T-helper 17 cell (primary cell): Measurements from ENCODE around the gene OVOL3. TPM values are rescaled to one million over a fixed set of nuclear protein-coding genes. Genes with fewer than 3 reads are reported as not detected.
"Not testable (repeated sequence)": the region's sequence is repeated elsewhere in the genome, so short reads cannot be mapped to it uniquely, and the experiment has no call there.

ENCODE experiments used
- ATAC-seq: fragments of 150-1000 bp; cut with Tn5 transposase; 2 replicates; pipeline ENCODE4 v1.10.0; 2021; ENCODE audit warnings: mild to moderate bottlenecking, moderate library complexity
- DNase-seq, 3 donors: peaks; one replicate each; pipeline versions ENCODE4 v3.0.0 to v3.0.0-alpha.2; 2020 to 2021
- H3K9me3 ChIP-seq: one replicate; pipeline ENCODE4 v1.7.0; 2013; ENCODE audit warnings: low read length, mild to moderate bottlenecking; ENCODE audit not compliant: control insufficient read depth, poor library complexity, severe bottlenecking
- H3K27ac Mint-ChIP-seq: one replicate; pipeline ENCODE4 v1.8.0; 2022; ENCODE audit warnings: mild to moderate bottlenecking, moderate library complexity, mixed read lengths
- H3K27me3 Mint-ChIP-seq: one replicate; pipeline ENCODE4 v1.8.0; 2022; ENCODE audit warnings: mixed read lengths
- H3K36me3 Mint-ChIP-seq: one replicate; pipeline ENCODE4 v1.8.0; 2022; ENCODE audit warnings: low read depth, mixed read lengths
- H3K4me1 Mint-ChIP-seq: one replicate; pipeline ENCODE4 v1.8.0; 2022; ENCODE audit warnings: mild to moderate bottlenecking, mixed read lengths
- H3K4me3 Mint-ChIP-seq: one replicate; pipeline ENCODE4 v1.8.0; 2022; ENCODE audit warnings: mild to moderate bottlenecking, moderate library complexity, mixed read lengths
- total RNA-seq, 4 donors: library from RNA in 2 of 4; stranded (reverse) in 2 of 4; gene quantifications; one replicate each; pipeline ENCODE4 v1.2.3 and lab custom pipeline; 2022 to 2026

The OVOL3 gene
- total RNA-seq, 2 donors from 2014 or later: not detected

GRCh38 chr19:36121486-36122124 is 10.7 kb downstream of the OVOL3 start:
- no peak overlapping the region for H3K4me3 Mint-ChIP-seq
- H3K27ac Mint-ChIP-seq: no peak overlapping the region
- no peaks in the 10 kb centered on the region for H3K9me3 ChIP-seq
- DNase-seq: no peak
- H3K27me3 Mint-ChIP-seq: no peaks in the 10 kb centered on the region
- no peak for ATAC-seq
- peaks cover 21% of the 10 kb centered on the region for H3K4me1 Mint-ChIP-seq
- peaks cover 10% of the 10 kb centered on the region for H3K36me3 Mint-ChIP-seq

GRCh38 chr19:36125557-36125956 is 14.6 kb downstream of the OVOL3 start:
- H3K36me3 Mint-ChIP-seq: peaks cover 5% of the 10 kb centered on the region
- H3K4me1 Mint-ChIP-seq: peaks cover 6% of the 10 kb centered on the region
- ATAC-seq: no peak
- H3K27me3 Mint-ChIP-seq: no peaks in the 10 kb centered on the region
- no peak for DNase-seq
- no peaks in the 10 kb centered on the region for H3K9me3 ChIP-seq
- peak overlapping the region; percentile 82 for H3K27ac Mint-ChIP-seq
- H3K4me3 Mint-ChIP-seq: no peak overlapping the region

GRCh38 chr19:36128392-36128736 is 17.4 kb downstream of the OVOL3 start:
- H3K9me3 ChIP-seq: no peaks in the 10 kb centered on the region
- Mint-ChIP-seq H3K27ac (peak overlapping the region; percentile 78), H3K36me3 (peaks cover 5% of the 10 kb centered on the region), H3K4me1 (peaks cover 12% of the 10 kb centered on the region), H3K27me3 (no peaks in the 10 kb centered on the region), H3K4me3 (peak overlapping the region; percentile 91)
- ATAC-seq (peak; percentile 9), DNase-seq (no peak)

- DNase-seq, H3K36me3 Mint-ChIP-seq: not testable (repeated sequence)
Measured at GRCh38 chr19:36131221-36131620, 20.3 kb downstream of the OVOL3 start.

GRCh38 chr19:36134867-36135266 is 23.9 kb downstream of the OVOL3 start:
- H3K4me1 Mint-ChIP-seq: peaks cover 16% of the 10 kb centered on the region
- not testable (repeated sequence) for H3K4me3 Mint-ChIP-seq, DNase-seq, H3K27me3 Mint-ChIP-seq, ATAC-seq, H3K36me3 Mint-ChIP-seq, H3K27ac Mint-ChIP-seq, H3K9me3 ChIP-seq

More at GRCh38 chr19:36131221-36131620, 20.3 kb downstream of the OVOL3 start:
- not testable (repeated sequence) for H3K27me3 Mint-ChIP-seq, H3K4me3 Mint-ChIP-seq, H3K9me3 ChIP-seq, ATAC-seq
- H3K27ac Mint-ChIP-seq: peak overlapping the region; percentile 83
- peaks cover 12% of the 10 kb centered on the region for H3K4me1 Mint-ChIP-seq

GRCh38 chr19:36136964-36137686 is 26.2 kb downstream of the OVOL3 start:
- H3K36me3 Mint-ChIP-seq: no peaks in the 10 kb centered on the region
- H3K4me3 Mint-ChIP-seq: no peak overlapping the region
- peaks cover 19% of the 10 kb centered on the region for H3K4me1 Mint-ChIP-seq
- H3K27me3 Mint-ChIP-seq: no peaks in the 10 kb centered on the region
- H3K9me3 ChIP-seq: no peaks in the 10 kb centered on the region
- no peak for DNase-seq
- H3K27ac Mint-ChIP-seq: peak overlapping the region; percentile 53
- no peak for ATAC-seq

- ATAC-seq (no peak), DNase-seq (no peak)
- Mint-ChIP-seq H3K4me1 (peaks cover 22% of the 10 kb centered on the region), H3K27ac (peak overlapping the region; percentile 95), H3K27me3 (no peaks in the 10 kb centered on the region), H3K36me3 (peaks cover 4% of the 10 kb centered on the region), H3K4me3 (peak overlapping the region; percentile 95)
- H3K9me3 ChIP-seq: no peaks in the 10 kb centered on the region
Measured at GRCh38 chr19:36139120-36139472, 28.2 kb downstream of the OVOL3 start.

- Mint-ChIP-seq H3K4me3 (peak within 1 kb of the TSS; percentile 95), H3K36me3 (peaks cover 4% of the 10 kb centered on the region), H3K27ac (peak within 1 kb of the TSS; percentile 95), H3K27me3 (no peaks in the 10 kb centered on the region), H3K4me1 (peaks cover 22% of the 10 kb centered on the region)
- peak; percentile 80 to 89 (median 86) for DNase-seq
- peak; percentile 73 for ATAC-seq
- no peaks in the 10 kb centered on the region for H3K9me3 ChIP-seq
Measured at GRCh38 chr19:36139473-36140303, 28.7 kb downstream of the OVOL3 start, which contains the start of gene CAPNS1. TSS of gene CAPNS1 (plus strand) at chr19:36140066. CDS start at chr19:36141012, 946 bp downstream.

GRCh38 chr19:36140304-36141038 is 29.5 kb downstream of the OVOL3 start:
- H3K27ac Mint-ChIP-seq: peak overlapping the region; percentile 95
- H3K27me3 Mint-ChIP-seq: no peaks in the 10 kb centered on the region
- DNase-seq: no peak
- H3K4me1 Mint-ChIP-seq: peaks cover 22% of the 10 kb centered on the region
- H3K9me3 ChIP-seq: no peaks in the 10 kb centered on the region
- H3K4me3 Mint-ChIP-seq: peak overlapping the region; percentile 95
- ATAC-seq: peak; percentile 22
- peaks cover 4% of the 10 kb centered on the region for H3K36me3 Mint-ChIP-seq

GRCh38 chr19:36141039-36141927 is 30.3 kb downstream of the OVOL3 start:
- Mint-ChIP-seq H3K36me3 (peaks cover 5% of the 10 kb centered on the region), H3K27ac (peak overlapping the region; percentile 95)

GRCh38 chr19:36142046-36142445 is 31.1 kb downstream of the OVOL3 start:
- ATAC-seq (no peak), DNase-seq (no peak)
- H3K4me1 Mint-ChIP-seq: peaks cover 16% of the 10 kb centered on the region
- H3K27me3 Mint-ChIP-seq: no peaks in the 10 kb centered on the region
- no peak overlapping the region for H3K4me3 Mint-ChIP-seq
- peaks cover 8% of the 10 kb centered on the region for H3K36me3 Mint-ChIP-seq
- H3K9me3 ChIP-seq: no peaks in the 10 kb centered on the region
- no peak overlapping the region for H3K27ac Mint-ChIP-seq

More at GRCh38 chr19:36141039-36141927, 30.3 kb downstream of the OVOL3 start:
- Mint-ChIP-seq H3K4me1 (peaks cover 22% of the 10 kb centered on the region), H3K4me3 (peak overlapping the region; percentile 95), H3K27me3 (no peaks in the 10 kb centered on the region)
- ATAC-seq (peak; percentile 85), DNase-seq (peak; percentile 79 to 91 (median 88))
- no peaks in the 10 kb centered on the region for H3K9me3 ChIP-seq

GRCh38 chr19:36142496-36142895 is 31.6 kb downstream of the OVOL3 start:
- DNase-seq (no peak), ATAC-seq (no peak)
- H3K27ac Mint-ChIP-seq: no peak overlapping the region
- peaks cover 8% of the 10 kb centered on the region for H3K36me3 Mint-ChIP-seq
- H3K9me3 ChIP-seq: no peaks in the 10 kb centered on the region
- H3K4me1 Mint-ChIP-seq: peaks cover 18% of the 10 kb centered on the region
- no peaks in the 10 kb centered on the region for H3K27me3 Mint-ChIP-seq
- peak overlapping the region; percentile 41 for H3K4me3 Mint-ChIP-seq
